Stimulated activated CD8-positive, alpha-beta memory T cell treated with anti-CD3 and anti-CD28 coated beads, Interleukin-15, amount 100 ng/mL, for 48 hours (primary cell): Measurements from ENCODE around the gene ARID1A.
A peak's percentile ranks its signal among the peaks of the same experiment; 100 is the strongest.
"Not testable (repeated sequence)": the region's sequence is repeated elsewhere in the genome, so short reads cannot be mapped to it uniquely, and the experiment has no call there.

Experiments used
- DNase-seq, 2 donors: peaks; one replicate each; pipeline ENCODE4 v3.0.0-alpha.2; 2020; ENCODE audit warnings: low read depth in 2 of 2

Gene ARID1A

DNA sequence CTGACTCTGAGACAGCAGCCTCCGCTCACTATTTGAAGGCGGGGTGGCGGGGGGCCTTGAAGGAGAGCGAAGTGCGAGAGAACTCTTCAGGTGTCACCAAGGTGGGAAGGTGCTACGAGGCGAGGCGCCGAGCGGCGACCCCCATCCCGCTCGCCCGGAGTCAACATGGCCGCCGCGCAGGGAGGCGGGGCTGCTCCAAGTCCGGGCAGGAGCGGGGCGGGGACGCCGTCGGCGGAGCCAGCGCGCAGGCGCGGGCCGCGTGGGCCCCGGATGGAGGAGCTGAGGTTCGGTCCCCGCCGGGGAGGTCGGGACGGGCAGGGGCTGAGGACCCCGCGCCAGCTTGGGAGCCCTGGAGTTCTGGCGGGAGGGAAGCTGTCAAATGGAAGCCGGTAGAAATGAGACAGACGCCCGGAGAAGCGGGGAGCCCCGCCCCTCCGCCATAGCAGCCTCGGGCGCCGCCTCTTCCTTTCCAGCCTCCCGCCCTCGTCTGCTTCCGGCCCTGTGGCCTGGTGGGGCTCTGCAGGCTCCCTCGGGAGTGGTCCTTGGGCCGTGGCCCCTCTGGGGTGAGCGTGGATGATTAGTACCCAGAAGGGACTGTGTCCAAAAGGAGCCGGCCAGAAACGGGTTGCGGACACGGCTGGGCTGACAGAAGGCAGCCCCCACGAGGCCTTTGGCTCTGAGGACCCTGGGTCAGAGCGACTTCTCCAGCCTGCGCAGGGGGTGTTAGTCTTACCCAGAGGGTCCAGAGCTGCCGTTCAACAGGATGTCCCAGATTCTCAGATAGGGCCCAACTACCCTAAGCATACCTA lies 92.1 kb downstream of the ARID1A start, which contains the start of gene PIGV:
Gene PIGV (plus strand): TSS at position 245 of the 809 bp plus-strand sequence. CDS start 2,866 bp downstream, outside the sequence.
- DNase-seq, result peak; percentile 84 to 85

GRCh38 chr1:26788515-26788785 lies 92.6 kb downstream of the ARID1A start:
- DNase-seq, result no peak

GRCh38 chr1:26788836-26789611 lies 93.2 kb downstream of the ARID1A start:
- DNase-seq, result peak; percentile 80 to 82

DNA sequence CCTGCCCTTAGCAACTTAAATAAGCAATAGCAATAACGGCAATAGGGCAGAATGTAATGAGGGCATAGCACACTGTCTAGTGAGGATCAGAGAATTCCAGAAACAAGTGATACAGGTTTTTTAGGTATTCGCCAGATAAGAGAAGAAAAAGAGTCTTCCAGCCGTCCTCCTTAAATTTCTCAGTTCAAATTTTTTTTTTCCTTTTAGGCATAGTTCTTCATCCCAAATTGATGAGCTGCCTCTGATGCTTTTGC lies 93.7 kb downstream of the ARID1A start:
- DNase-seq, result no peak

DNA sequence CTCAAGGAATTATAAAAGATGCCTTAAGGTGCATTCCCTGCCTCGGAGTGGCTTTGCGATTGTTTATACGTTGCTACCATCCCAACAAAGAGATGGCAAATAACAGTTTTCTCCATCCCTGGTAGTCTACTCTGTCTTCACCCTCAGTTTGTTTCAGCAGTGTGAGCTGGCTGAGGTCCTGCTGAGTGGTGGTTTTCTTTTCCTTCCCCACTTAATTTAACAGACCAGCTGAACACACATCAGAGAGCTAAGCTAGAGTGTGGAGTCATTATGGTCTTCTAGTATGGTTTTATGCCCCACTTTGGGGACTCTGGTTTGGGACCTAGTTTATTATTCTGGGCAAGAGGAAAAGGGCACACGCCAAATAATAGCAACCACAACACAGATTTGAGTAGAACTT lies 94.1 kb downstream of the ARID1A start:
- DNase-seq, result no peak

- no peak for DNase-seq
Observed at GRCh38 chr1:26790551-26790953, 94.7 kb downstream of the ARID1A start.

DNA sequence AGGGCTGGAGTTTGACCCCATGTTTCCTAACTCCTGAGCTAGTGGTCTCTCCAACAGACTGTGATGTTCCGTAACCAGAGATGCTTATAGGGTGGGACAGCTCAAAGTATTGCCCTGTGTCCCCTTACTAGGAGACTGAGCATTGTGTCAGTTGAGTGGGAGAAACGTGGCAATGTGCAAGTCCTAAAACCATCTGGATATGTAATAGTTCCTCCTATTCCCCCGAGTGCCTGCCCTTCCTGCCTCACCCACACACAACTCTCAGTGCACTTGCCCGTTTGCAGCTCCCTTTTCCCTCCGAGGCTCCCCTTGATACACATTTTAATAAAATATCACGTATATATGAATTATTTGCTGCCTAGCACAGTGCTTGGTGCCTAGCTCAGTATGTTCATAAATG lies 95.3 kb downstream of the ARID1A start:
- no peak for DNase-seq

- DNase-seq, result no peak
Observed at GRCh38 chr1:26791626-26792025, 95.8 kb downstream of the ARID1A start.

DNA sequence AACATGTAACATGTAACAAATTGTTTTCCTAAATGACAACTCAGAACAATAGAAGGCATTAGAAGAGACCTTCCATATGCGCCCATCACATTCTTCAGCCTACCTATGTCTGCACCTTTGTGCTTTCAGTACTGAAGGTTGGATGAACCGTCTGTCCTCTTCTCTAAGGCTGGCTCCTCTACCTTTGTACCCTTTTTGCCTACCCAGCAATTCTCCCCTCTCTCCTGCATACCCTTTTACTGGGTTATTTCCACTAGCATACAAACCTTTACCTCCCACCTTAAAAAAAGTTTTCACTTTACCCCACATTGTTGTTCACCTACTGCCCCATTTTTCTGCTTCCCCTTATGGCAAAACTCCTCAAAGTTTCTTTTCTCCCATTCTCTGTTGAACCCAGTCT lies 97.1 kb downstream of the ARID1A start:
- no peak for DNase-seq

DNA sequence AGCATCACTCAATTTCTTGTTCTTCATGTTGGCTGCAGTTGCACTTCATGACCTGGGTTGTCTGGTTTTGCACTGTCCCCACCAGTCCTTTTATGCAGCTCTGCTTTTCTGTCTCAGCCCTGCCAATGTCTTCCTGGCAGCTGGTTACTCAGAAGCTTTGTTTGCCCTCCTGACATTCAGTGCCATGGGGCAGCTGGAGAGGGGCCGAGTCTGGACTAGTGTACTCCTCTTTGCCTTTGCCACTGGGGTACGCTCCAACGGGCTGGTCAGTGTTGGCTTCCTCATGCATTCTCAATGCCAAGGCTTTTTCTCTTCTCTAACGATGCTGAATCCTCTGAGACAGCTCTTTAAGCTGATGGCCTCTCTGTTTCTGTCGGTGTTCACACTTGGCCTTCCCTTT lies 98.6 kb downstream of the ARID1A start:
- DNase-seq, result no peak

- DNase-seq, result no peak
Observed at GRCh38 chr1:26797627-26798026, 101.8 kb downstream of the ARID1A start.

DNA sequence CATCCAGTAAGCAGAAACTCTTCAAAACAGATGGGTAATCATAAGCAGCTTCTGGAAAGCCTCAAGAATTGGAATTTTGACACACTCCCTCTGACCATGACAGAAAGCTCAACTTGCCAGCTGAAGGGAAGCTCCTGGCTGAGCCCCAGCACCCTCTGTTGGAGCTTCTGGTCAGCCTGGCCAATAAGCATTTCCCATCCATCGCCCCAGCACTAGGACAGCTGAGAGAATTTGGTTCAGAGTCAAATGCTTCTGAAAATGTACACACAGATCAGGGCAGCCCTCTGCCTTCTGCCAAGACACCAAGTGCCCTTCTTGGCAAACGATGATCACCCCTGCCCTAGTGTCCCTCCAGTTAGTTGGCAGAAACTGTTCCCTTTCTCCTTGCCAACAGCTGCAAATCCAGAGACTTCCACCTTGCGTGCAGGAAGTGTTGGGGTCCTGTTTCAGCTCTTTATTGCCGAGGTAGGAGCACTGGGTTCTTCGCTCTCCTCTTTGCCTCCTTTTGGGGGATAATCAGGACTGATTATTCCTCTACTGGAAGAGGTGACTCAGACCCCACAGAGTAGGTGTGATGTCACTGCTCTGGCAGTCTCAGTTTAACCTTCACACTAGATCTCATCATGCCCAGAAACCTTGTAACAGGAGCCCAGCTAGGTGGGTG lies 103.8 kb downstream of the ARID1A start:
- DNase-seq, result no peak

GRCh38 chr1:26803932-26804331 lies 108.1 kb downstream of the ARID1A start:
- DNase-seq, result not testable (repeated sequence)

GRCh38 chr1:26810105-26810504 lies 114.3 kb downstream of the ARID1A start:
- DNase-seq, result not testable (repeated sequence)

DNA sequence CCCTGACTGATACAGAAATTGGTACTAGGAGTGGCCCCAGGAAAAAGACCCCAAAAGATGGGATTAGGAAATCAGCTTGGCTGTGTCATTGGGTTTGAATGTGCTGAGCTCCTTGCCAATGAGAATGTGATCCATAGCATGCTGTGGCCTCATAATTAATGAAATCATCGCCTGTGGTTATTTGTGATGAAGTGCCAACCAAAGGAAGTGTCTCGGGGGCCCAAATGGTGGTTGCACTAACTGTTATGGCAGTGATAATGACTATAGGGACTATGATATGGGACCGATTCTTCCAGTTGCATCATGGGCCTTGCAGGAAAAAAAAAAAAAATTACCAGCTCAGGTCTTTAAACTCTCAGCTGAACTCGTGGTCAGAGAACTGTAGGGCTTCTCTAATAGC lies 115.2 kb downstream of the ARID1A start:
- DNase-seq, result no peak

GRCh38 chr1:26811708-26812107 lies 115.9 kb downstream of the ARID1A start:
- no peak for DNase-seq

DNA sequence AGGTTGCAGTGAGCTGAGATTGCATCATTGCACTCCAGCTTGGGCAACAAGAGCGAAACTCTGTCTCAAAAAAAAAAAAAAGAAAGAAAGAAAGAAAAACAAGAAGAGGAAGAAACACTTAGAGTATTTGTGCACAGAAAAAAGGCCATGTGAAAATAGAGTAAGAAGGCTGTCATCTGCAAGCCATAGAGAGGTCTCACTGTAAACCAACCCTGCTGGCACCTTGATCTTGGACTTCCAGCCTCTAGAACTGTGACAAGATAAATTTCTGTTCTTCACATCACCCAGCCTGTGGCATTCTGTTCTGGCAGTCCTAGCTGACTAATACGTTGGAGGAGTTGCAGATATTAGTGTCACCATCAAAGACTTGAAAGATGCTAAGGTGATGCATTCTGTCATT lies 118.6 kb downstream of the ARID1A start:
- DNase-seq, result no peak

- DNase-seq, result no peak
Observed at GRCh38 chr1:26814893-26815292, 119.1 kb downstream of the ARID1A start.

GRCh38 chr1:26820784-26821269 lies 125.0 kb downstream of the ARID1A start:
- DNase-seq, result no peak

DNA sequence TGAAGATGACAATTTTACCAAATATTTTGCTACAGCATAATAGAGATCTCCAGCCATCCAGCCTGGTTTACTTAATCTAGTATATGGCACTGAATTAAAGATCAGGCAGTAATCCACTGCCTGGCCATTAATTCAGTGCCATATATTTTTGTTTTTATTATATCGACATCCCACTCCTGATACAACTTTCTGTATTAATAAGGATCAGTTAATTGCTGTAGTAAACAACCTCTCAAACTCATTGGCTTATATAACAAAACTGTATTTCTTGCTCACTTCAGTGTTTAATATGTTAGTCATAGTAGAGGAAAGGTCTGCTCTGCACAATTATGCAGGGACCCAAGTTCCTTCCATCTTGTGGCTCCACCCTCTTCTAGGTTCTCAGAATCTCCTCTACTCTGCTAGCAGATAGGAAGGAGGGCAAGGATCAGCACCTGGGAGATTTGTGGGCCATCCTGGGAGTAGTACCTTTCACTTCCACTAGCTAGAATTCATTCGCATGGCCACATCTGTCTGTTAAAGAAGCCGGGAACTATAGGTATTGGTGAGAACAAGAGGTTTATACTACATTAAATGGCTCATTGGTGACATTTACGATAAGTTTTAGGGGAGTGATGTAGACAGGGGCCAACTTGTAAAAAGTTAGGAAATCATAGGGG lies 127.1 kb downstream of the ARID1A start:
- no peak for DNase-seq

GRCh38 chr1:26824731-26825130 lies 128.9 kb downstream of the ARID1A start:
- DNase-seq, result no peak
